Measurements from ENCODE around the gene SEMA4D.
"Not testable (repeated sequence)": the region's sequence is repeated elsewhere in the genome, so short reads cannot be mapped to it uniquely, and the experiment has no call there.

The SEMA4D gene

DNA sequence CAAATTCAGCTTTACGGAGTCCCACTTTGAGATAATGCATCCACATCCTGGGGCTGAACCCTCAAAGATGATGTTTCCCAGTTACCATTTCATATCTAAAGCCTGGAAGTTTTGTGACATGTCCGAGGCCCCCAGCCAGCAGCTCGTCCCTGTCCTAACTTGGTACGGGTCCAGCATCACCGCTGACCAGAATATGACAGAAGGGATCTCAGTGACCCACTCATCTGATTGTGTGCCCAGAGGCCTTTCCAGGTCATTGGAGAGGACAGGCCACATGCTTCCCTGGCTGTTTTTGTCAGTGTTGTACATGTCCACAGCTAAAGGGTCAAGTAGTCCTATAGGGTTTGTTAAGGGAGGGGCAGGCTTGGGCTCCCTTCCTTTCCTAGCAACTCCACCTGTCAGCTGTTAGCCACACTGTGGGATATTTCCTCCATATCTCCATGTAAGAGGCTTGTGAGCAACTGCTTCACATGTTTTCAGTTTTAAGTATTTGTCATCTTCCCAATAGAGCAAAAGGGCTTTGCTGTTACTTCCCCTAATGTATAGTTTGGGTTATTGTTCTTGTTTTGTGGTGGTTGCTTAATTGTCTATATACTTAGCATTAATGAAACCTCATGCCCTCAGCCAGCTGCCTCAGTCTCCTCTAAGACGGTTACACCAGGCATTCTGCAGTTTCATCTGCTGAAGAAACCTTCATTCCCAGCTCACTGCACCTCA, 146.2 kb downstream of the SEMA4D start:
- DNase-seq (ENCODE audit: low read depth) = no peak

- no peak for DNase-seq (ENCODE audit: low read depth)
These were observed 146.8 kb downstream of the SEMA4D start for GRCh38 chr9:89350988-89351557.

GRCh38 chr9:89349607-89350006, 148.3 kb downstream of the SEMA4D start:
- DNase-seq (ENCODE audit: low read depth) = no peak

GRCh38 chr9:89347651-89348050, 150.3 kb downstream of the SEMA4D start:
- no peak for DNase-seq (ENCODE audit: low read depth)

DNA sequence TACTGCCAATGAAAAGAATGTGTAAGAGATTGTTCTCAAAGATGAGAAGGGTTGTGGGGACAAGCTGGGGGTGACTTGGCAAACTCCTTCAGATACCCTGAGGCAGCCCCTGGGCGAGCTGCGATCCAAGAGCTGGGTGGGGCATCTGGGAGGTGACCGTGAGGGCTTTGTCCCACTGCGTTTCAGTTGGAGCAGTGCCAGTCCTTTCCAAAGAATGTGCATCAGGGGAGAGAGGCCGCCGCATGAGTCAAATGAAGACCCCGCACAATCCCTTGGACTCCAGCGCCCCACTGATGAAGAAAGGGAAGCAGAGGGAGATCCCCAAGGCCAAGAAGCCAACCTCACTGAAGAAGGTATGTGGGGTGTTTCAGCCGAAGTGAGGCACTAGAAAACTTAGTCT, 151.2 kb downstream of the SEMA4D start:
- no peak for DNase-seq (ENCODE audit: low read depth)

DNA sequence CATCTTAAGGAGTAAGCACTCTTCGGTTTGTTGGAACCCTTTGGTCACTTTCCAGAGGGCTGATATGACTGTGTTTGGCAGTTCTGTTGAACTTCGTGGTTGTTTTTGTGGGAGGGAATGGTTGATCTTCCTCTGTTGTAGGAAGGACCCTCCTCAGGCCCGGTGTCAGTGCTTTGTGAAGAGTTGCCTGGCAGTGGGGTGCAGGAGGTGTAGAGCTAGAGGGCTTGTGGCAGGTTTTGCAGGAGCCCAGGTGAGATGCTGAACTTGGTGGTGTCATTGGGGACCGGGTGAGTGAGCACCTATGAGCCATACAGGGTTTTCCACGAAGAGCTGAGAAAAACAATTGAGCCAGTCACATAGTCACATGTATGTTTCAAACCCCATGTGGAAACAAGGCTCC, 152.4 kb downstream of the SEMA4D start:
- DNase-seq (ENCODE audit: low read depth) = no peak

- not testable (repeated sequence) for DNase-seq (ENCODE audit: low read depth)
These were observed 154.1 kb downstream of the SEMA4D start for GRCh38 chr9:89343812-89344211.

DNA sequence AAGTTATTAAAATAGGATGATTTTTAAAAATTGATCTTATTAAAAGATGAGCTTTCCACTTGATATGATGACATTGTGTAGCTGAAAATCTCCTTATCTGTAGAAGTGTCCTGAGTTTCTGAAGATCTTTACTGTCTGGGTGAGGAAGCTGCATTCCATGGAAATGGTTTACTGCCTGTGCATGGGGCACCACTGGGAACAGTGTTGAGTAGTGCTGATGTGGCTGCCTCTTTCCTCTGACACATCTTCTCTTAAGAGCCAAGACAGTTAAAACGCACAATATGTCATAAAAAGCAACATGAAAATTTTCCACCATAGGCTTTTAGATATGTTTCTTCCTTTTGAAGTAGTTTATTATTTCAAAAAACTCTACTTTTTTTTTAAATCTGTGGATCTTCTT, 155.0 kb downstream of the SEMA4D start:
- DNase-seq (ENCODE audit: low read depth) = no peak

DNA sequence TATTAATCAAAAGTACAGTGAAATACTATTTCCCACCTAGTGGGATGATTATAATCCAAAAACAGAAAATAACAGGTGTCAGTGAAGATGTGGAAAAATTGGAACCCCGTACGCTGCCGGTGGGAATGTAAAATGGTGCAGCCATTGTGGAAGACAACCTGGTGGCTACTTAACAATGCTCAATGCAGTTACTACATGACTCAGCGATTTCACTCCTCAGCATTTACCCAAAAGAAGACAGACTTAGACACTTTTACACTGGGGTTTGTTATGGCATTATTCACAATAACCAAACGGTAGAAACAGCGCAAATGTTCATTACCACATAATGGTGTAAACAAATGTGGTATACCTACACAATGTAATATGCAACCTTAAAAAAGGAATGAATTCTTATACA, 155.7 kb downstream of the SEMA4D start:
- DNase-seq (ENCODE audit: low read depth) = no peak

- no peak for DNase-seq (ENCODE audit: low read depth)
These were observed 157.6 kb downstream of the SEMA4D start for GRCh38 chr9:89340332-89340731.

DNA sequence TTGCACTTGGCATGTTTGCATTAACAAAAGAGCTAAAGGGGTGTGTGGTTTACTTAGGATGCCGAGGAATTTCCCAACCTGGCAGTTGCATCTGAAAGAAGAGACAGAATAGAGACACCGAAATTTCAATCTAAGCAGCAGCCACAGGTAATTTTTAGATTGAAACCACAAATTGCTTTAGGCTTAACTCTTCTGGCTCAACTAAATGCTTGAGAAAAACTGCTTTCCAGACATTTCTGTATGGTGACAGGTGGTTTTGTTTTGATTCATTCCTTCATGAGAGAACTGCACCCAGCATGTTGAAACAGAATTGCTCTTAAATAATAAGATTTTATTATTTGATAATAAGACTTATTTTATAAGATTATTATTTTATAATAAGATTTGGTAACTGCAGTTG, 158.1 kb downstream of the SEMA4D start:
- DNase-seq (ENCODE audit: low read depth) = no peak

DNA sequence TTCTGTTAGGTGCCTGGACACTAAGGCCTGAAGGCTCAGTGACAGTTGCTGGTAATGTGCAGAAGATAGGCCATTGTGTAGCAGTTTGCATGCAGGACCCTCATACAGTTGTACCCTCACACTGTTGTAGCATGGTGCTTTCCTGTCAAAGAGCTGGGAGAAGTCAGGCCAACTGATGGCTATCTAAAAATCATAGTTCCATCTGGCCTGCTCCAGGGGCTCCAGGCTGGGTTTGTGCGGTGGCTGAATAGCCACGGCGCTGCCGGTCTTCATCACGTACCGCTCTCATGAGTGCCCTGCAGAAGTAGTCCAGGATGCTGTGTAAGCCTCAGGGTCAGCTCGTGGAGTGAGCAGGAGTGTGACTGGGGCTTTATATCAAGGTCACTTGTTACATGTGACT, 167.4 kb downstream of the SEMA4D start:
- DNase-seq (ENCODE audit: low read depth) = no peak

- DNase-seq (ENCODE audit: low read depth) = no peak
These were observed 168.0 kb downstream of the SEMA4D start for GRCh38 chr9:89329917-89330316.

DNA sequence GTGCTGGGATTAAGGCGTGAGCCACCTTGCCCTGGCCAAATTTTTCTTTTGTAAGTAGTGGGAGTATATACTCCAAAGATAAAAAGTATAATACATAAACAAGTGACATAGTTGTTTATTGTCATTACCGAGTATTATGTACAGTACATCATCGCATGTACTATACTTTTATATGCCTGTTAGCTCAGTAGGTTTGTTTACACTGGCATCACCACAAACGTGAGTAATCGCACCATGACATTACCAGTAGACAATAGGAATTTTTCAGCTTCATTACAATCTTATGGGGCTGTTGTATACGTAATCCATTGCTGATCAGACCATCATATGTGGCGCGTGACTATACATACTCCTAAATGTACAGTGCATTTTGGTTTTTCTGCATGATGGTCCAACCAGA, 169.8 kb downstream of the SEMA4D start:
- no peak for DNase-seq (ENCODE audit: low read depth)

DNA sequence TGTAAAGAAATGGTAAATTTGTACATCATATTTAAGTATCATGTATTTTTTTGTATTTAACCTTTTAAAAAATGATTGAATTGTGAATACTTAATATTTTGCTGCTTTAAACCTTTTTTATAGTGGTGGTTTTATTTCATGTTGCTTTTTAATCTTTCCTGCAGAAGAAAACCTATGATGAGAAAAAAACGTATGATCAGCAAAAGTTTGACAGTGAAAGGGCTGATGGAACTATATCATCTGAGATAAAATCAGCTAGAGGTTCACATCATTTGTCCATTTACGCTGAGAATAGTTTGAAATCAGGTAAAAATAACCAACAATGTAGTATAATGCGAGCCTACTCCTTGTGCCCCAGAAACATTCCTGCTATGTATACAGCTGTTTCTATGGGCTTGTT, 172.2 kb downstream of the SEMA4D start:
- DNase-seq (ENCODE audit: low read depth) = no peak

DNA sequence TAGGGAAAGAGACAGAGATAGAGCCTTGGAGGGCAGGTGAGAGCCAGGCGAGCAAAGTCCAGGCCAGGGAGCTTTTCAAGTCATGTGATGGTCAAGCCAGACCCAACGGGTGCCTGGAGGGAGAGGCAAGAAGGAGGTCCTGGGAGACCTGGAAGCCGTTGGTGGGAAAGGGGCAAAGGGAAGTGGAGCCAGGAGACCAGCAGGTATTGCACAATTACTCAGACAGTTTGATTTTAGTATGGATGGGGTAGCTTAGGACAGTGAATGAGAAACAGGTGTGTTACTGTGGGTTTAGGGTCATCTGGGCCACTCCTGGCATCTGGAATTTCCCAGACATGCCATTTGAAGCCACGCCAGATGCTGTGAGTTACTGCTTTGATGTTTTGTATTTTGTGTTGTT, 174.5 kb downstream of the SEMA4D start:
- no peak for DNase-seq (ENCODE audit: low read depth)

DNA sequence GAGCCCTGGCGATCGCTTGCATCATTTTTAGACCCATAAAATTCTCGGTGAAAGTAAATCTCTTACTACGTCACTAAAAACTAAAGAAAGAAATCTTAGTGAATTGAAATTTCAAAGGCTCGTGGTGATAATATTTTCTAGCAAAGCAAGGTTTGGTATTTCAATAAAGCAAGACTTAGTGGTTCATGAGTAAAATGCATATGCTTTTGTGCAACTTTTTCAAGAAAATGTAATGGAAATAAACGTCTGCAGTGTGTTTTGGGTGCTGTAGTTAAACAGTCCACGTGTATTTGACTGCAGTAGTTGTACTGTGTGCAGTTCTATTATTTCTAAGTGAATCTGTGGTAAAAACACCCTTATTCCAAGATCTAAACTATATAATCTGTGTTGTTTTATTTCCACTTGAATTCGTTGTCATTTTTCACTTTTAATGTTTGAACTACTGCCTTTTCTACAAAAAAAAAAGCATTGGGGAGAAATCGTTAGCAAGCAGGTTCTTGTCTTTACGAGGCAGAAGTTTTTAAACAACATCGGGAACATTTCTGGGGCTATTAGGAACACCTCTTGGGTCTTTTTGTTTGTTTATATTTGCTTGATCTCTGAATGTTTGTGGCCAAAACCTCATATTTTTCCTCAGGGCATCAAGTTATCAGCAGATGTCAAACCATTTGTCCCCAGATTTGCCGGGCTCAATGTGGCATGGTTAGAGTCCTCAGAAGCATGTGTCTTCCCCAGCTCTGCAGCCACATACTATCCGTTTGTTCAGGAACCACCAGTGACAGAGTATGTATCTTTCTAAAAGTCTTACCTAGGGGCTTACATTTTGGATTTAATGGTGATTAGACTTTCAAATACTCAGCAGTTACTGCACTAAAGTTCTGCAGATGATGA, 178.7 kb downstream of the SEMA4D start:
- no peak for DNase-seq (ENCODE audit: low read depth)

DNA sequence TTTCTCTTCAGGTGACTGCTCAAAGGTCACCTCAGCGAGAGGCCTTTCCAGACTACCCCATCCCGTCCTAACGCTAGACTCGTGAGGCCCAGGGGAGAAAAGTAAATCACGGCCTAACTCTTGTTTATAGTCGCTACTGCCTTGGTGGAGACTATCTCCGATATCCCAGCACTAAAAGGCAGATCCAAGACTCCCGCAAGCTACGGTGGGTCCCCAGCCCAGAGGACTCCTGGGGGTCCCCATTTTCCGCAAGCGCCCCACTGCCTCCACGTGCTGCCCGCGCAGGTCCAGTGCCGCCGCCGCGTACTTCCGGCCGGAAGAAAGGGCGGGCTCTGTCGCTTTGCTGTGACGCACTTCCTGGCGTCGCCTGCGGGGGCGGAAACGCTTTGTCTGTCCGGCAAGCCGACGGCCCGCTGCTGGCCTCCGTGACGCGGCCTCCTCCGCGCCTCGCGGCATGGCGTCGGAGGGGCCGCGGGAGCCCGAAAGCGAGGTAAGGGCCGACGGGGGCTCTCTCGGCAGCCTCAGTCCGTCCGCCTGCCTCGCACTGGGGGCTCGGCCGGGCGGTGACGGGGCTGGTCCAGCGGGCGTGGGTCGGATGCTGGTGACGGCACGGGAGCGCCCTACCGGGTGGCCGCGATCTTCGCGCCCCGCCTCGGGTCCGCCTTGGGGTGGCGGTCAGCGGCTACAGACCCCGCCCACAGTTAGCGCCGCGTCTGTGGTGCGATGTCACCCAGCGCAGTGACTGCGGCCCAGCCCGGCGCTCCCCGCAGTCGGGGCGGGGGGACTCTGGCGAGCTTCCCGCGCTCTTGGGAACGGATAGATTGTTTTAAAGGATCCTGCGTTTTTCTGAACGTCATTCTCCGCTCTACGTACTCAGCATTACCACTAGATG, 179.5 kb downstream of the SEMA4D start, which contains the start of gene SECISBP2:
Gene SECISBP2 (plus strand): TSS at position 378 of the 892 bp plus-strand sequence. CDS start 77 bp downstream, at position 455.
- DNase-seq (ENCODE audit: low read depth) = peak; percentile 97

- no peak for DNase-seq (ENCODE audit: low read depth)
These were observed 180.6 kb downstream of the SEMA4D start for GRCh38 chr9:89317282-89317681.

DNA sequence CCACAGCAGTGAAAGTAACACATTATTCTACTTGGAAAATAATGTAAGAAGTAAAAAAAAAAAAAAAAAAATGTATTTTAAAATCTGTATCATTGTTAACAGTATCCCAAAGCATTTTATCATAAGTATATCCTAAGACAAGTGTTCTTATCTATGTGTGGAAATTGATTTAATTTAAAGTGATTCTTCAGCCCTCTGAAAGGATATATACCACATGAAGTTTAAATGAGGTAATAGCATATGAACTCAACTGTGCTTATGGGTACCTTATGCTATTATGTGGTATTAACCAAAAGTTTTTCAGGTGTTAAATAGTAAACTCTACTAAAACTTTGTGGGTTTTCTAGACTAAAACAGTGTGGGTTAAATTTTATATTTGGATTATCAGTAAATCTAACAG, 182.4 kb downstream of the SEMA4D start:
- no peak for DNase-seq (ENCODE audit: low read depth)

GRCh38 chr9:89314955-89315354, 183.0 kb downstream of the SEMA4D start:
- no peak for DNase-seq (ENCODE audit: low read depth)

GRCh38 chr9:89313842-89314241, 184.1 kb downstream of the SEMA4D start:
- no peak for DNase-seq (ENCODE audit: low read depth)

Data from fibroblast of the conjunctiva (primary cell).